NCI-H1105 treated with DMSO at 0.1 percent for 48 hours (cell line): ENCODE data around the gene A3GALT2.
"Not testable (repeated sequence)": the region's sequence is repeated elsewhere in the genome, so short reads cannot be mapped to it uniquely, and the experiment has no call there.

Experiments used
- DNase-seq: peaks from one replicate; lab custom pipeline; 2025; lab: John Stamatoyannopoulos, UW

Gene A3GALT2

GRCh38 chr1:33292726-33293340 lies 28.1 kb downstream of the A3GALT2 start:
- DNase-seq: no peak

GRCh38 chr1:33290615-33291014 lies 30.3 kb downstream of the A3GALT2 start:
- DNase-seq: not testable (repeated sequence)

GRCh38 chr1:33289858-33290154 lies 31.1 kb downstream of the A3GALT2 start:
- no peak for DNase-seq

- no peak for DNase-seq
Observed at GRCh38 chr1:33288976-33289857, 31.7 kb downstream of the A3GALT2 start.

- no peak for DNase-seq
Observed at GRCh38 chr1:33287317-33287716, 33.6 kb downstream of the A3GALT2 start.

- no peak for DNase-seq
Observed at GRCh38 chr1:33286451-33287185, 34.3 kb downstream of the A3GALT2 start.

GRCh38 chr1:33284049-33284448 lies 36.8 kb downstream of the A3GALT2 start:
- no peak for DNase-seq

GRCh38 chr1:33282791-33283190 lies 38.1 kb downstream of the A3GALT2 start:
- no peak for DNase-seq

GRCh38 chr1:33281554-33282303 lies 39.2 kb downstream of the A3GALT2 start:
- no peak for DNase-seq

GRCh38 chr1:33280091-33280661 lies 40.7 kb downstream of the A3GALT2 start:
- no peak for DNase-seq

GRCh38 chr1:33277488-33278084 lies 43.3 kb downstream of the A3GALT2 start:
- no peak for DNase-seq

GRCh38 chr1:33276573-33277298 lies 44.2 kb downstream of the A3GALT2 start:
- DNase-seq: no peak

GRCh38 chr1:33275706-33276572 lies 45.0 kb downstream of the A3GALT2 start:
- DNase-seq: no peak

GRCh38 chr1:33275195-33275594 lies 45.7 kb downstream of the A3GALT2 start:
- no peak for DNase-seq

GRCh38 chr1:33274446-33274845 lies 46.5 kb downstream of the A3GALT2 start:
- DNase-seq: no peak

- no peak for DNase-seq
Observed at GRCh38 chr1:33273961-33274371, 46.9 kb downstream of the A3GALT2 start.

GRCh38 chr1:33273406-33273805 lies 47.5 kb downstream of the A3GALT2 start:
- DNase-seq: no peak

GRCh38 chr1:33272930-33273329 lies 48.0 kb downstream of the A3GALT2 start:
- DNase-seq: no peak

GRCh38 chr1:33272509-33272908 lies 48.4 kb downstream of the A3GALT2 start:
- DNase-seq: no peak
